Fibroblast of pulmonary artery (primary cell): ENCODE results near the gene MIS18A.

ENCODE experiments used
- DNase-seq: peaks from one replicate; pipeline ENCODE4 v3.0.0-alpha.2; 2010; ENCODE audit warnings: low read depth
- H3K4me3 ChIP-seq: replicated peaks from 2 replicates; pipeline ENCODE4 v1.5.1; 2011; ENCODE audit warnings: low read depth, mild to moderate bottlenecking, control low read depth, low read length, moderate library complexity
- TF ChIP-seq, protein P1 (sequence below): IDR thresholded peaks from 2 replicates; pipeline ENCODE4 v1.5.1; 2011; ENCODE audit warnings: mild to moderate bottlenecking, control low read depth, low read length, inconsistent platforms; ENCODE audit errors: missing control alignments

Gene MIS18A

DNA sequence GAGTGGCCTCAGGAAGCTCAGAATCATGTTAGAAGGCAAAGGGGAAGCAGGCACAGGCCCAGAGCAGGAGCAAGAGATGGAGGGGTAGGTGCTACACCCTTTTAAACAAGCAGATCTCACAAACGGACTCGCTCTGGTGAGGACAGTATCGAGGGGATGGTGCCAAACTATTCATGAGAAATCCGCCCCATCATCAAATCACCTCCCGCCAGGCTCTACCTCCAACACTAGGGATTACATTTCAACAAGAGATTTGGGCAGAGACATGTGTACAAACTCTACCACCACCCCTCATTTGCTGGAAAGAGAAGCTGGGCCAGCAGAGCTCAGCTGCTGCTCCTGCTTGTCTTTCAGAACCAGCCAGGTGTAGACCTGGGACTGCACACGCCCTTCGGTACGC lies 32.9 kb downstream of the MIS18A start:
- TF ChIP-seq, protein P1, sequence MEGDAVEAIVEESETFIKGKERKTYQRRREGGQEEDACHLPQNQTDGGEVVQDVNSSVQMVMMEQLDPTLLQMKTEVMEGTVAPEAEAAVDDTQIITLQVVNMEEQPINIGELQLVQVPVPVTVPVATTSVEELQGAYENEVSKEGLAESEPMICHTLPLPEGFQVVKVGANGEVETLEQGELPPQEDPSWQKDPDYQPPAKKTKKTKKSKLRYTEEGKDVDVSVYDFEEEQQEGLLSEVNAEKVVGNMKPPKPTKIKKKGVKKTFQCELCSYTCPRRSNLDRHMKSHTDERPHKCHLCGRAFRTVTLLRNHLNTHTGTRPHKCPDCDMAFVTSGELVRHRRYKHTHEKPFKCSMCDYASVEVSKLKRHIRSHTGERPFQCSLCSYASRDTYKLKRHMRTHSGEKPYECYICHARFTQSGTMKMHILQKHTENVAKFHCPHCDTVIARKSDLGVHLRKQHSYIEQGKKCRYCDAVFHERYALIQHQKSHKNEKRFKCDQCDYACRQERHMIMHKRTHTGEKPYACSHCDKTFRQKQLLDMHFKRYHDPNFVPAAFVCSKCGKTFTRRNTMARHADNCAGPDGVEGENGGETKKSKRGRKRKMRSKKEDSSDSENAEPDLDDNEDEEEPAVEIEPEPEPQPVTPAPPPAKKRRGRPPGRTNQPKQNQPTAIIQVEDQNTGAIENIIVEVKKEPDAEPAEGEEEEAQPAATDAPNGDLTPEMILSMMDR: no peak
- no peak for DNase-seq

DNA sequence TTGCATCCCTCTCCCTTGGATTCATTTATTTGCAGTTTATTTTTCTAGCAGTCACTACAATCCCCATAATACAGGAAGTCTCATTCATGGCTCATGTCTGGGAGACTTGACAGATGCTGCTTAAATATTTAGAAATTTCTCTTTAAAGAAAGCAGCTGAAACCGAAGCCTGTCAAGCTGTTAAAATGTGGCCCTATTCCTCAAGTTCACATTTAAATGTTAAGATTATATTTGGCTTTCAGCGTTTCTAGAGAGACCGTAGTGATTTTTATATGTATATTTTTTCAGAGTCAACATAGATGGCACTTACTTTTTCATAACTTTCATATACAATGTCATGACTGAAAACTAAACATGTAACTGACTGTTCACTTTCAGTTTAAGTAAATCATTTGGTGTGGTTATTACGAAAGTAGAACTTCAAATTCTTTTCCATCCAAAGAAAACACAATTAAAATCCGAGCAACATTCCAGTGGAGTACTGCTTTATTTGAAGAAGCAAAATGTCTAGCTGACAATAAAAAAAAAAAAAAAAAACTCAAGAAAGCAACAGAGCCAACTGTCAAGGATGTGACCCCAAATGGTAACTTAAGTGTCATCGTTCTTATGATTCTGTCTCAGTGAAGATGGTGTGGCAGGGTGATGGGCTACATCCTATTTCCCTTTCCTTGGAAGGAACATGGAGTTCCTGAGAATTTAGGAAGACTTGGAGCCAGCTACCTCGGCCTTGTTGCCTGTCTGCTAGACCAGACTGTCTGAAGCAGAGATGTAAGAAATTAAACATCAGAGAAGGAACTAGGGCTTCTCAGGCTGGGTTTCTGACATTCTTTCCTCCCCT lies 37.8 kb downstream of the MIS18A start:
- DNase-seq: no peak
- TF ChIP-seq, protein P1: no peak
- no peak overlapping the region for H3K4me3 ChIP-seq

More for the DNA sequence above, 32.9 kb downstream of the MIS18A start:
- no peak overlapping the region for H3K4me3 ChIP-seq

DNA sequence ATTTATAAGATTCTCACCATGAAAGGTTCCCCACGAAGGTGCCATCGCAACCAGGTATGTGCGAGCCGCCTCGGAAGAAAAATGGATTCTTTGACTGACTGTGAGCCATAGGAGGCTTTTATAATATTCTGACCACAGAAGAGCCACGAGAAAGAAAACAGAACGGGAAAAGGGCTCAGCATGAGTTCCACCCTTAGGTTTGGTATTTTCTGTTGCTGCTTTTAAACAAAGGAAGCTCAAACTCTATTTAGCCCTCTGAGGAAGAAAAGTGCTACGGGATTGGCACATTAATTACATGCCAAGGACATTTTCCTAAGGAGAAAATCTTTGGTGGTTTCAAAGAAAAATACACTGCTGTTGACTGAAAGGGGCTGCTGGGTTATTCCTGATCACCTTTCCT lies 39.3 kb downstream of the MIS18A start:
- TF ChIP-seq, protein P1: no peak
- no peak for DNase-seq

DNA sequence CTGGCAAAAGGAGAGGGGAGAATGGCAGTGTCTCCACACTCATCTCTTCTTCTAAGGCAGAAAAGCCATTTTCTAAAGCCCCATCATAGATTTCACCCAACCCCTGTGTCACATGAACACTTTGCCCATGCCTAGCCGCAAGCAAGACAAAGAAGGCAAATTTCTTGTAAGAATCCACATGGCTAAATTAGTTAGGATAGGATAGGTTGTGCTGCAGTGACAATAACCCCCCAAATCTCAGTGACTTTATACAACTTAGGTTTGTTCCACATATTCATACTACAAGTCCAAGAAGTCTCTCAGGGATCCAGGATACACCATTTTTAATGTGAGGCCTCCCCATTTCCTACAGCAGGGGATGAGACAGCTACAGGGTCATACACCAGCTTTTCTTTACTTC lies 40.8 kb downstream of the MIS18A start:
- no peak overlapping the region for H3K4me3 ChIP-seq
- TF ChIP-seq, protein P1: no peak
- DNase-seq: no peak

More for the DNA sequence above, 39.3 kb downstream of the MIS18A start:
- no peak overlapping the region for H3K4me3 ChIP-seq

DNA sequence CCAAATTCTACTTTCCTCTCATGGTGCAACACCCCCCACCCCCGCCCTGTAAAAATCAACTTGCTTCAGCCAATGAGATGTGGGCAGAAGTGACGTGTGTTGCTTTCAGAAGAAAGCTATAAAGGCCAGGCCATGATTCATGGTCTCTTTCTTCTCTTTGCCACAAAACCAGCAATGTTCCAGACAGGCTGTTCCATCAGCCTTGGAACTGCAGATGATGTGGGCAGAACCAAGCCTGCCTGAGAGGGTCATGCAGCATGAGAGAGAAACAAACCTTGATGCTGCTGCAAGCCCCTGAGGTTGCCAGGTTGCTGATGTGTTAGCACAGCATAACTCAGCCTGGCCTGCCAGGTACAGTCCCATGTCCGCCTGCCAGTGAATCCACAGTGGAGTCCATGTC lies 41.8 kb downstream of the MIS18A start:
- H3K4me3 ChIP-seq: no peak overlapping the region
- no peak for DNase-seq
- TF ChIP-seq, protein P1: no peak

DNA sequence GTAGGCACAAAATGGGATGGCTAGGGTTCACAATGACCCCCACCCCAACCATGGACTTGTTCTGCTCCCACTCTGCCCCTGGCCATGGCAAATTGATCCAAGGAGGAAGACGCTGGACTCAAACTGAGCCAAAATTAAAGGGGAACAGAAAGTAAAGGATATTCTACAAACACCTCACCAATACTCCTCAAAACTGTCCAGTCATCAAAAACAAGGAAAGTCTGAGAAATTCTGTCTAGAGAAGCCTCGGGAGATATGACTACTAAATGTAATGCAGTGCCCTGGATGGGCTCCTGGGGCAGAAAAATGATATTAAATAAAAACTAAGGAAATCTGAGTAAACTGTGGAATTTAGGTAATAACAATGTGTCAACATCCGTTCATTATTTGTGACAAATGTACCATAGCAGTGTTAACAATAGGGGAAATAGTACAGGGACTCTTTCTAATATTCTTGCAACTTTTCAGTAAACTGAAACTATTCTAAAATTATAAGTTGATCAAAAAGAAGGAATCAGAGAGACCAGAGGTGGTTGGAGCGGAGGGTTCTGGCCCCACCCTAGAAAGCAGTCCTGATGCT lies 45.0 kb downstream of the MIS18A start:
- DNase-seq: no peak
- TF ChIP-seq, protein P1: no peak

More for the DNA sequence above, 45.0 kb downstream of the MIS18A start:
- H3K4me3 ChIP-seq: no peak overlapping the region
